HepG2 (cell line): ENCODE measurements around the gene TM4SF5. TPM values are rescaled to one million over a fixed set of nuclear protein-coding genes. Genes with fewer than 3 reads are reported as not detected.
A peak's percentile ranks its signal among the peaks of the same experiment; 100 is the strongest.

Experiments
- ATF2 ChIP-seq: sonication (generic); formaldehyde crosslinking; IDR thresholded peaks from 2 replicates; pipeline ENCODE4 v1.4.0; 2020; ENCODE audit warnings: missing genetic modification reagents
- ATF3 ChIP-seq: sonication (generic); formaldehyde crosslinking; IDR thresholded peaks from 2 replicates; pipeline ENCODE4 v1.4.0; 2020; ENCODE audit warnings: missing genetic modification reagents
- ATF7-NPFF ChIP-seq: sonication (generic); formaldehyde crosslinking; IDR thresholded peaks from 2 replicates; pipeline ENCODE4 v1.8.1; 2023; ENCODE audit warnings: mild to moderate bottlenecking, low read depth, missing genetic modification reagents, moderate library complexity
- CENPT ChIP-seq: sonication (generic); formaldehyde crosslinking; IDR thresholded peaks from 2 replicates; pipeline ENCODE4 v1.8.0; 2022; ENCODE audit warnings: low read depth, mild to moderate bottlenecking, moderate library complexity, missing genetic modification reagents
- DMAP1 ChIP-seq: IDR thresholded peaks from 2 replicates; pipeline ENCODE4 v1.6.1; 2016
- HOXA7 ChIP-seq: sonication (generic); formaldehyde crosslinking; IDR thresholded peaks from 2 replicates; pipeline ENCODE4 v1.8.1; 2022; ENCODE audit warnings: mild to moderate bottlenecking, missing genetic modification reagents, moderate library complexity
- KDM1A ChIP-seq: IDR thresholded peaks from 2 replicates; pipeline ENCODE4 v1.6.1; 2016; ENCODE audit warnings: missing compliant biosample characterization
- MXD1 ChIP-seq: sonication (generic); formaldehyde crosslinking; IDR thresholded peaks from 2 replicates; pipeline ENCODE4 v1.4.0; 2020; ENCODE audit warnings: mild to moderate bottlenecking, missing genetic modification reagents
- NFRKB ChIP-seq: fragments of 450-650 bp; IDR thresholded peaks from 2 replicates; pipeline ENCODE4 v1.6.1; 2017
- RERE ChIP-seq: IDR thresholded peaks from 2 replicates; pipeline ENCODE4 v1.6.1; 2016; ENCODE audit warnings: low read depth, missing genetic modification reagents, missing compliant biosample characterization
- SAFB2 ChIP-seq: sonication (generic); formaldehyde crosslinking; IDR thresholded peaks from 2 replicates; pipeline ENCODE4 v1.5.1; 2020; ENCODE audit warnings: missing genetic modification reagents, low read depth, mild to moderate bottlenecking, borderline replicate concordance
- SOX13 ChIP-seq, 3 experiments: fragments of 450-650 bp in 1 of 3; sonication (generic) in 1 of 3; formaldehyde crosslinking in 1 of 3; IDR thresholded peaks in 2 of 3; conservative IDR thresholded peaks in 1 of 3; 2 replicates each; pipeline versions ENCODE4 v1.5.0 to v1.6.1; 2016 to 2020; ENCODE audit warnings: antibody characterized with exemption in 1 of 3, mild to moderate bottlenecking in 1 of 3, missing compliant biosample characterization in 1 of 3, missing genetic modification reagents in 1 of 3, moderate library complexity in 1 of 3
- SRSF4 ChIP-seq: fragments of 200-400 bp; formaldehyde crosslinking; IDR thresholded peaks from one replicate; pipeline ENCODE4 v1.6.1; 2018; ENCODE audit warnings: mild to moderate bottlenecking, low read depth, low read length, moderate library complexity; ENCODE audit not compliant: poor library complexity, severe bottlenecking
- ZMYM2 ChIP-seq: sonication (generic); formaldehyde crosslinking; IDR thresholded peaks from 2 replicates; pipeline ENCODE4 v1.8.0; 2022; ENCODE audit warnings: mild to moderate bottlenecking, missing genetic modification reagents
- ZNF205 ChIP-seq: IDR thresholded peaks from 2 replicates; pipeline ENCODE4 v1.6.1; 2018; ENCODE audit warnings: missing biosample characterization, missing genetic modification reagents
- ZNF329 ChIP-seq: sonication (generic); formaldehyde crosslinking; IDR thresholded peaks from 2 replicates; pipeline ENCODE4 v1.9.0; 2021; ENCODE audit warnings: low read depth, mild to moderate bottlenecking, missing genetic modification reagents
- ZNF543 ChIP-seq: sonication (generic); formaldehyde crosslinking; IDR thresholded peaks from 2 replicates; pipeline ENCODE4 v1.4.0; 2020; ENCODE audit warnings: mild to moderate bottlenecking, missing genetic modification reagents
- ZNF709 ChIP-seq: sonication (generic); formaldehyde crosslinking; IDR thresholded peaks from 2 replicates; pipeline ENCODE4 v1.5.0; 2020; ENCODE audit warnings: mild to moderate bottlenecking, missing genetic modification reagents
- ZNF772 ChIP-seq: sonication (generic); formaldehyde crosslinking; IDR thresholded peaks from 2 replicates; pipeline ENCODE4 v1.5.0; 2020; ENCODE audit warnings: mild to moderate bottlenecking, missing genetic modification reagents
- ZNF816 ChIP-seq: sonication (generic); formaldehyde crosslinking; IDR thresholded peaks from 2 replicates; pipeline ENCODE4 v1.8.0; 2022; ENCODE audit warnings: missing genetic modification reagents, mild to moderate bottlenecking, borderline replicate concordance
- ZNF850 ChIP-seq: sonication (generic); formaldehyde crosslinking; conservative IDR thresholded peaks from 2 replicates; pipeline ENCODE4 v1.9.0; 2021; ENCODE audit warnings: mild to moderate bottlenecking, missing genetic modification reagents
- ZSCAN30 ChIP-seq: sonication (generic); formaldehyde crosslinking; IDR thresholded peaks from 2 replicates; pipeline ENCODE4 v1.5.0; 2020; ENCODE audit warnings: mild to moderate bottlenecking, missing genetic modification reagents
- polyA plus RNA-seq, 8 experiments: library from polyadenylated mRNA; depleted of rRNA in 3 of 8; stranded (reverse) in 7 of 8; unstranded in 1 of 8; fragments of >200 nt; fragmentation: Illumina TruSeq in 4 of 8; extraction: Trizol in 4 of 8; gene quantifications; 2 replicates each; pipeline versions ENCODE4 v1.2.1 to v1.2.3, GENCODE V29; 2011 to 2016; ENCODE audit warnings: low read depth in 4 of 8, missing spikeins in 1 of 8, mixed read lengths in 1 of 8; ENCODE audit not compliant: insufficient read depth in 1 of 8
- total RNA-seq, 5 experiments: library from RNA; depleted of rRNA; stranded (reverse); fragments of >200 nt; fragmentation: Illumina TruSeq; extraction: Trizol; gene quantifications; 2 replicates each; pipeline ENCODE4 v1.2.3, GENCODE V29; 2016; ENCODE audit warnings: low read depth in 1 of 5

The TM4SF5 gene
- total and polyA plus RNA-seq, 2 of the 13 experiments (the other 11 are each of a cell fraction or from before 2014, with no cell fraction given), result 30.1 to 126 TPM

GRCh38 chr17:4771519-4772234 is at the start of gene TM4SF5 (continued):
- TF ChIP-seq ZNF205 (CRISPR knock-in tag), result 0 out of 2 replicates have a peak, but pooled peaks have one; percentile 26
- TF ChIP-seq RERE (CRISPR knock-in tag), result peak; percentile 77
- 0 out of 2 replicates have a peak, but pooled peaks have one; percentile 13 for TF ChIP-seq ATF3 (CRISPR knock-in tag)
- no peak for TF ChIP-seq SRSF4
- no peak for TF ChIP-seq HOXA7
- no peak for TF ChIP-seq SOX13 (IDR thresholded peaks at IDR 0.05)
- TF ChIP-seq SOX13 (CRISPR knock-in tag; conservative IDR thresholded peaks at IDR 0.05 in 1 of 2, IDR thresholded peaks at IDR 0.05 in 1 of 2), result peak in 1 of 2 experiments; percentile 69; a peak in 2 of 4 replicates
- TF ChIP-seq ZSCAN30 (CRISPR knock-in tag), result 0 out of 2 replicates have a peak, but pooled peaks have one; percentile 39
- TF ChIP-seq ATF7-NPFF (CRISPR knock-in tag), result no peak; the same call in 1 of the 2 replicates
- TF ChIP-seq NFRKB, result no peak
- TF ChIP-seq MXD1 (CRISPR knock-in tag), result peak; percentile 94; the same call in 1 of the 2 replicates
- TF ChIP-seq ZNF850 (CRISPR knock-in tag), result no peak
- peak; percentile 89 for TF ChIP-seq ZNF772 (CRISPR knock-in tag)
- TF ChIP-seq ZNF543 (CRISPR knock-in tag), result 0 out of 2 replicates have a peak, but pooled peaks have one; percentile 23
- no peak for TF ChIP-seq CENPT (CRISPR knock-in tag)
- peak; percentile 89 for TF ChIP-seq DMAP1
- peak; percentile 55; the same call in 1 of the 2 replicates for TF ChIP-seq KDM1A (CRISPR knock-in tag)
- TF ChIP-seq ZNF329, result peak; percentile 61; the same call in 1 of the 2 replicates
- TF ChIP-seq ZMYM2 (CRISPR knock-in tag), result peak; percentile 74
- TF ChIP-seq ZNF709, result peak; percentile 68; the same call in 1 of the 2 replicates
- TF ChIP-seq ZNF816, result 0 out of 2 replicates have a peak, but pooled peaks have one; percentile 51
- TF ChIP-seq ATF2 (CRISPR knock-in tag), result peak; percentile 70
- TF ChIP-seq SAFB2 (CRISPR knock-in tag), result peak; percentile 65; the same call in 1 of the 2 replicates
